ENCODE measurements around the gene PARD3.
"Not testable (repeated sequence)": the region's sequence is repeated elsewhere in the genome, so short reads cannot be mapped to it uniquely, and the experiment has no call there.

PARD3 gene

DNA sequence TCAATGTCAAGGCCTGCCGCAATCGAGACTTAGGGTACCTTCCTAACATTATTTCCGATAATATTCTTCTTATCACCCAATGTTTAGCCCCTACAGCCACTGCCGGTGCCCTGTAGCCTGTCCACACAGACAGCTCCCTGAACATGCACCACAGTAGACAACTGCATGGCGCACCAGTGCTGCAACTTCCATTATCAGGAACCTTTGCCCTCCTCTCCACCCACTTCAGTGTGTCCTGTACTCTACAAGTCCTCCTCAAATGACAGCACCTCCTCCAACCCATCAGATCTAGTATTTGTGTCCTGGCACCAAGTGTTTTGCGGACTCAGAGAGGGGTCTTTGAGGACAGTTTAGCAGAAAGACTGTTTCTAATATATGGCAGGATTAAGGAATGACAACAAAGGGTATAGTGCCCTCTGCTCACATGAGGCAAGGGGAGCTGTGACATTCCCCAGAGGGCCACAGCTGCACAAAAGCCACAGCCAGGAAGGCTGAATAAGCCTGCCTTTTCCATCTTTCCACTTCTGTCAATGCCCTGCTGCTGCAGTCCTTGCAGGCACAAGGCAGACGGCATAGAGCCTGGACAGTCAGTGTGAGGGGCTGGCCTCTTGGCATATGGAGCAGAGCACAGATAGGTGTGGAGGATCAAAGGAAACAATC lies 335.4 kb downstream of the PARD3 start:
- DNase-seq = no peak

DNA sequence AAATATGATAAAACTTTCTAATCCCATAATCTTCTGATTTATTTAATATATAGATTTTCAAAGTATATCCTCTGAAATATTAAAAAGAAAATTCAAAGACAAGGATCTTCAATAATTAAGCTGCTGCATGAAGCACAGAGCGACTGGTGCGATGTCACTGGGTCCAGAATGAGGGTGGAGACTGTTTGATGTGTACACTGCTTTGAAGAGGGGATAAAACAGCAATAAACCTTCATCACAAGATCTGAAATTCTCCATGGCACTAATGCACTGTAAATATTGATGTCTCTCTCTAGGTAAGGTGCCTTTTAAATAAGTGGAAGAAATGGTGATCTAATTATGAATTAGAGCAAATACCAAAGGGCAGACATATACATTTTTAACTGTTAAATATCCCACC lies 337.8 kb downstream of the PARD3 start:
- DNase-seq = no peak

DNA sequence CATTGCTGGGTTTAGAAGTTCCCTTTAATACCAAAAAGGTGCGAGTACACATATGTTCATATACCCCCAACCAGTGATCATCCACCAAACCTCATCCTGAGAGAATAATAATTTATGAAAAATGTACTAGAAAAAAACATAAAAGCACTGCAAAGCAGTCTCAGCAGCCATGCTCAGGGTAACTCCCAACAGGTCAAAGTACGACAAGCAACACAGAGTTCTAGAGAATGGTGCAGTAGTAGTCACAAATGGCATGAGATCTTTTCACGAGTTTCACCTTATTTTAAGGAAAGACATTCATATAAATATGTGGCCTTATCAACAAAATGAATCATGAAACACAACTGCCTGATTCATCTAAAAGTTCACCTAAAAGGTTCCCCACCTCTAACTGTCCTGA lies 338.5 kb downstream of the PARD3 start:
- no peak for DNase-seq

DNA sequence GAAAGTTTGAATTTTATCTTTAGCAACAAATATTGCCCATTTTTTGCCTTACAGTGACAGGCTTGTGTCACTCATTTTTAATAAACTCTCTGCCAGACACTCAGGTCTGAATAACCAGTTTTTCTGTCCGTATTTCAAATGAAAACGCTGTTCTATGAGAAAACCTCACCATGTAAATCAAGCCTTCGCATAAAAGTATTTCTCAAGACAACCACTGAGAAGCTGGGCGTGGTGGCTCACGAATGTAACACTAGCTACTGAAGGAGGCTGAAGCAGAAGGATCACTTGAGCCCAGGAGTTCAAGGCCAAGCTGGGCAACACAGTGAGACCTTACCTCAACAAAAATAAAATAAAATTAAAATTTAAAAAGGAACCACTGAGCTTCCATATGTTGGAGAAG lies 339.3 kb downstream of the PARD3 start:
- no peak for DNase-seq

DNA sequence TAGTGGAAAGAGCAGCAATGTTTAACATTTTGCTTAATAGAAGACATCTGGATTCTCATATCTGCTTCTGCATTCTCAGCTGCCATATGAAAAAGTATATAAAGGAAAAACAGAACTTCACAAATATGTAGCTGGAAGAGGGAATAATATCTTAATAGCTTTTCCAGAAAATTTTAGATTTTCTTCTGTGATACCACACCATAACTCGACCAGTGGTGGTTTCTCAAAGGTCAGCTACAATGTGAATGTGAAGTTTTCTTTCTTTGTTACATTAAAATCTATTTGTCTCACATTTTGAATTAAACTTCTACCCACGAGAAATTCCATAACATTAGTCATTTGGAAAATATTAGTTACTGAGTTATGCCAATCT lies 339.8 kb downstream of the PARD3 start:
- no peak for DNase-seq

DNA sequence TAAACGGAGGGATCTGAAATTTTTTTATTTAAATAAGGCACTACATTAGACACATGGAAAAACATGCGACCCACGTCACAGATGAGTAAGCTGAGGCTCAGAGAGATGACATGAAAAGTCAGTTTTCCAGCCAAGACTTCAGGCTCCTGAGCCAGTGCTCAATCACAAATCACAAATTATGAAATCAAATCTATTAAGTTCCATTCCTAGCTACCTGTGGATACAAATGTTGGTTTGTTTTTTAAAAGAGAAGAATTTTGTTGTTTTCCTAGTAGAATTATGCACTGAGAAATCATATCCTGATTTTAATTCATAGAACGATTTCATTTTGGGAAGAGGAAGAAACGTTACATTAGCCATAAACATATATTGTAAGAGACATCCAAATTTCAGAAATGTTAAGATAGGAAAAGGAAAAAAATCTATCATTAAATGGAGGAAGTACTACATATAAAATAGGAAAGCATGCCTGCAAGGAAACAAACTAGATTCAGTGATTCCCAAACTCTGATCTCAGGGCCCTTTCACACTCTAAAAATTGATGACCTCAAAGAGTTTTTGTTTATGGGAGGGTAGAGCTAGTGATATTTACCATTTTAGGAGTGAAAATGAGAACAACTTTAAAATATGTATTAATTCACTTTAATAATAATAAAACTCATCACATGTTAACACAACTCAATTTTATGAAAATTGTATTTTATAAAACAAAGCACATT lies 340.4 kb downstream of the PARD3 start:
- no peak for DNase-seq

DNA sequence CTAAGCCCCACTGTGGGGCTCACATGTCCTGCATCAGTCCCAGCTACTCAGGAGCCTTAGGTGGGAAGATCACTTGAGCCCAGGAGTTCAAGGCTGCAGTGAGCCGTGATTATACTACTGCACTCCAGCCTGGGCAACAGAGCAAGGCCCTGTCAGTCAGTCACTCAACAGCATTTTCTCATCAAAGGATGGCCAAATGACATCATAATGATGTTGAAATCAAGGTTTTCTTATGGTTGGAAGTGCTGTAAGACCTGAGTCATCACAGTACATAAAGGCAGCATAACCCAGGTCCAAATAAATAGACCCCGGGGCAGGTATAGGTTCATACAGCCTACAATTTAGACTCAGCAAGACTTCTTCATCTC lies 341.1 kb downstream of the PARD3 start:
- no peak for DNase-seq

DNA sequence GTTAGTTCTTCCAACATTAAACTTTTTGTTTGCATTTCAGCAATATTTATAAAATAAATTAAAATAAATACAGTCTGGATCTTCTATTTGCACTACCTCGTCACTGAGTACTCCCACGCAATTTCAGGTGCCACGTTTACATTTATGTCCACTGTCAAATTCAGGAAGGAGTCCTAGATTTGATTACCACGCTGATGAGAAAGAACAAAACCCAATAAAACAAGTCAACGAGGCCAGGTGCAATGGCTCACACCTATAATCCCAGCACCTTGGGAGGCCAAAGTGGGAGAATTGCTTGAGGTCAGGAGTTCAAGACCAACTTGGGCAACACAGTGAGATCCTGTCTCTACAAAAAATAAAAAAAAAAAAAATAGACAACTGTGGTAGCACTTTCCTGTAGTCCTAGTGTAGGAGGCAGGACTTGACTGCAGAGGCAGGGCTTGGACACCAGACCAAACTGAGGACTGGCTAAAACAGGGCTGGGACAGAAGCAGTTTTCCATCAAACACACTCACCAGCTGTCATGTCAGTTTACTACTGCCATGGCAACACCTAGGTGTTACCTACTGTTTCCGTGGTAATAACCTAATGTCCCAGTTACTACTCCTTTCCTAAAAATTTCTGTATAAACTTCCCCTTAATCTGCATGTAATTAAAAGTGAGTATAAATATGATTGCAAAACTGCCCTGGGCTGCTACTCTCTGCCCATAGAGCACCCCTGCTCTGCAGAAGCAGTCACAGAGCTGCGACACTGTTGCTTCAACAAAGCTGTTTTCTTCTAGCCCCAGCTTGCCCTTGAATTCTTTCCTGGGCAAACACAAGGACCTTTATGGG lies 341.7 kb downstream of the PARD3 start:
- DNase-seq = no peak

DNA sequence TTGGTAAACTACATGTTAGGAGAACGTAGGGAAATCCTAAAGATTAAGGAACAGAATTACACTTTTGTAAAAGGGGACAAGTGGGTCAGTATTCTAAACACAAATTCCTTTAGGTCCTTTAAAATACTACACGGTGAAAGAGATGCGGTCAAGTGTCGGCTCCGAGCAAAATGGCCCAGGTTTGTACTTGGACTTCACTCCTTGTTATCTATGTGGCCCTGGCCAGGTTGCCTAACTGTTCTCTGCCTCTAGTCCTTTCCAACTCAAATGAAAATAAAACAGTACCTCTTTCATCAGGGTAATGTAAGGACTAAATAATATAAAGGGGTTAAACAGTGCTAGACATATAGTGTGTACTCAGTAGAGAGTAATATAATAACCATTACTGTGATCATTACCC lies 344.8 kb downstream of the PARD3 start:
- DNase-seq = no peak

DNA sequence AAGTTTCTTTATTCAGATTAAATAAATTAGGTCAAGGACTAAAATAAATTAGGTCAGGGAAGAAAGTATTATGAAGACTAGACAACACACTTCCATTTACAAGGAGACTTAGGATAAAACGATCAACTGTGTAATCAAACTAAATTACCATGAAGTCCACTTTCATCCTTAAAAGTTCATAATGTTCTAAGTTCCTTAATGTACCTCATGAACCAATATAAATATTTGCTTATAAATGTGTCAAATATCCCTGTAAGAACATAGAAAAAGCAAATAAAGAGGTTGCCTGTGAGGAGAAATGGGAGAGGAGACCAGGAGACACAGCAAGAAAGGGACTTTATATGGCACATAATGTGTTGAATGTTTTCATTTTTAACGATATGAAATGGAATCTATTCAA lies 345.6 kb downstream of the PARD3 start:
- DNase-seq = no peak

DNA sequence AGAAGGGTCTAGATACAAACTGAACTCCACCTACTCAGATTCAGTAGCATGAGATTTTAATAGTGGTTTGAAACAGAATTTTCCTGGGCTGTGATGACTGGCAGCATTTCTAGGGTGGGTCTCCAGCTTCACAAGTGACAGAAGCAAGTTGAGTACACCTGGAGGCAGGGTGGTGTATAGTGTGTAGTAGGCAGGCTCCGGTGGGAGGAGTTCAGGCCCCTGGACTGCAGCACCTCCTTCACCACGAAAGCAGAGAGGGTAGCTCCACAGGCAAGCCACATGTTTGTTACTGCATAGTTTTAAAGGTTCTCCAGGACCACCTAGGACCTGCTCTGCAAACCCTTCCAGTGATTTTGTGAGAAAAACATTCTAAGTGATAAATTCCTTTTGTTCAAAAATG lies 347.2 kb downstream of the PARD3 start:
- no peak for DNase-seq

DNA sequence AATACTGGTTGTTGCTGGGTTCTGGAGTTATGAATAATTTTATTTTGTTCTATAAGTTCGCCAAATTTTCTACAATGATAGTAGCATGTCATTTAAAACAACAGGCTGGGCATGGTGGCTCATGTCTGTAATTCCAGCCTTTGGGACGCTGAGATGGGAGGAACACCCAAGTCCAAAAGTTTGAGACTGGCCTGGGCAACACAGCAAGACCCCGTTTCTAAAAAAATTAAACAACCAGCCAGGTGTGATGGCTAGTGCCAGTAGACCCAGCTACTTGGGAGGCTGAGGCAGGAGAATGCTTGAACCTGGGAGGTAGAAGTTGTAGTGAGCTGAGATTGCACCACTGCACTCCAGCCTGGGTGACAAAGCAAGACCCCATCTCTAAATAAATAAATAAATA lies 347.7 kb downstream of the PARD3 start:
- no peak for DNase-seq

DNA sequence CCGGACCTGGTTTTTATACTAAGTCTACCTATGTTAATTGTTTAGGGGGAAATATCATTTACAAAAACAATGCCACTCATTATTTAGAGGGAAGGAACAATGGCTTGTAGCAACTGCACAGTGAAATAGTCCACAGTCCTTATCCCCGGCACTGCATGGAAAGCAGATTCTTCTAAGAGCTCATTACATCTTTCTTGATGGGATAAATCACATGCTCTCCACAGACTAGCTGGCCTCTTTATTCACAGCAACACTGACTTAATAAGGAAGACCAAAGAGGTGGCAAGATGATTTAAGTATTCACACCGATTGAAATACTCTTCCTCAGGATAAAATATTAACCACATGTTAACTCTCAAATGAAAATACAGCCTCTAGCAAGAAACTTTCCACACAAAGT lies 349.4 kb downstream of the PARD3 start:
- DNase-seq = no peak

DNA sequence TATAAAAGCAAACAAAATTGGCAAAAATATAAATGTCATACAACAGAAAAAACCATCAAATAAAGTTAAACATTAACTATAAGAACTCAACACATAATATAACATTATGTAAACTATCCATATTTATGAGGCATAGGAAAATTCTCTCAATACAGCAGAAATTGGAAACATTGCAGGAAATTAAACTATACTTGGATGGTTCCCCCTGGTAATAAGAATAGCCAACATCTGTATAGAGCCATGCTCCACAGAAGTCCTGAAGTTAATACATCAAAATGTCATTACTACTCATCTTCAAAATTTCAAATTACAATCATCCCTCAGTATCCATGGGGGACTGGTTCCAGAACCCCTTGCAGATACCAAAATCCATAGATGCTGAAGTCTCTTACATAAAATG lies 350.5 kb downstream of the PARD3 start:
- DNase-seq = no peak

DNA sequence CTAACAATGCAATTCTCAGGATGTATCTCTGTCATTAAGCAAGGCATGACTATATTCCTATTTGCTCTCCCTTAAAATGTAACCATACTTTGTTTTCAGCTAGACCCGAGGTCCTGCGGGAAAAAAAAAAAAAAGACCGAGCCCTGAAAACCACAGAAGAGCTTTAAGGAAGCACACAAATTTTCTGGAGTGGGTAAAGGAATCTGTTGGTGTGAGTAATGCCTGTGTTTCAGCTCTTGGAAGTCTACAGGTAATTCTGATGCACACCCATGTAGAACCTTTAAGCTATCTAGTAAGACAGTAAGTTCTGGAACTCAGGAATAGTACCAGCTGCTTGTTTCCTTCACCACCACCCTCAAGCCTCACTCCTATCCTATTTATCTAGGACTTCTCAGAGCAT lies 351.1 kb downstream of the PARD3 start:
- no peak for DNase-seq

DNA sequence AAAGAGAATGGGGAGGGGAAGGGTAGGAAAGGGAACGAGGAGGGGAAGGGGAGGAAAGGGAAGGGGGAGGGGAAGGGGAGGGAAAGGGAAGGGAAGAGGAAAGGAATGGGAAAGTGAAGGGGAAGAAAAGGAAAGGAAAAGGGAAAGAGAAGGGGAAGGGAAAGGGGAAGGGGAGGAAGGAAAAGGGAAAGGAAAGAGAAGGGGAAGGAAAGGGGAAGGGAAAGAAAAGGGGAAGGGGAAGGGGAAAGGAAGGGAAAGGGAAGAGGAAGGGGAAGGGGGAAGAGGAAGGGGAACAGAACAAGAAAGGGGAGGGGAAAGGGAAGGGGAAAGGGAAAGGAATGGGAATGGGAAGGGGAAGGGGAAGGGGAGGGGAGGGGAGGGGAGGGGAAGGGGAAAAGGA lies 352.1 kb downstream of the PARD3 start:
- no peak for DNase-seq

DNA sequence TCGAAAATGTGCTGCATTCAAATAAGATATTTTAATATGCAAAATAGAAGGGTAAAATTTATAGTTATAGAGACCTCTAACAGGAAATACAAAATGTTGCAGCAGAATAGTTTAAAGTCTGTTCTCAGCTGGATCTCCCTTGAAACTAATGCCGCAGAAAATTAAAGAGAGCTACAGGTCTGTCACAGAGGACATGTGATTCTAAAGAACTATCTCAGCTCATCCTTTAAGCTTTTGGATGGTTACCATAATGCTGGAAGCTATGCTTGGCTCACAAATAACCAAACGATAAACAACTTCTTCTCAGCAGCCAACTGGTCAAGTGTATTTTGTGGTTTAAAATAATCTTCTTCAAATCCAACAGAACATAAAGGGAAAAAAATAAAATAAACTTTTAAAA lies 353.0 kb downstream of the PARD3 start:
- no peak for DNase-seq

DNA sequence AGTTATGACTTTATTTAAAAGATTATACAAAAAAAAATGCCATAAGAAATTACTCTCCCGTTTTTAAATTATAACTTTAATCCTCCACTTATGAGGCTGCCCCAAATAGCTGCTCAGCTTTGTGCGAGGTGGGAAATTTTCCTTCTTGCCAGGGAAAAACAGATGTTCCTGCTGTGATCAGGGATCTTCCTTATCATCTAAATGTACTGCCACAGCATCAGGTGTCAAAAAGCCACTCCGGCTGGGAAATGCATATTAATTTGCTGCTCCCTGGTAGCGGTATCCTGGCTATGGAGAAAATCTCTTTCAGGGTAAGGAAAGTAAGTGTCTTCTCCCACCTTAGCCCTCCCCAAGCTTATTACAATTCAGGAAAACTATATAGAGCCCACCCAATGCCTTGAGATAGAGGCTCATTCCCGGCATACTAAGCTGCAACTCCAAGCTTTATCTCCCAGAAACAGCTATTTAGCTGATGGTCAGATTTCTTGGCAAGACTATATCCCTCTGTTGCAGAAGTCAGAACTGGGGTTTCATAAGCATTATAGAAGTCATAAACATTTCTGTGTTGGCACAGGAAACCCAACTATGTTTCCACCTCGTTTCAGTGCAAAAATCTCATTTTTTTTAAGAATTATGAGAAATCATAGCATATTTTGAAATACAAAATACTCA lies 360.4 kb downstream of the PARD3 start:
- no peak for DNase-seq

DNA sequence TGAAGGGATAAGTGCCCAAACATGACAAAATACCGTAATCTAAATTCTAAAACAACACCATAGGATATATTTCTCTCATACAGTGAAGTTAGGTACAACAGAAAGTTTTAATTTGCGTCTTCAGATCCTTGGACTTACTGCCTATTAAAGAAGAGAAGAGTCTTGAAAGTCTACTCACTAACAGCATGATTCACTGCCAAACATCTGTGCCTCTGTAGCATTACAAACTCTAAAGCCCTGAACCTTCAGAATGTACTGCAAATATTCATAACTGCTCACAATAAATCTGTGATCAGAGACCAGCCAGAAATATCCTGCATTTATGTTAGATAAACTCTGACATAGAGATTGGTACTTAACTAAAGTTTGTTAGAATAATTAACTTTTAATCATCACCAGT lies 365.3 kb downstream of the PARD3 start:
- no peak for DNase-seq

DNA sequence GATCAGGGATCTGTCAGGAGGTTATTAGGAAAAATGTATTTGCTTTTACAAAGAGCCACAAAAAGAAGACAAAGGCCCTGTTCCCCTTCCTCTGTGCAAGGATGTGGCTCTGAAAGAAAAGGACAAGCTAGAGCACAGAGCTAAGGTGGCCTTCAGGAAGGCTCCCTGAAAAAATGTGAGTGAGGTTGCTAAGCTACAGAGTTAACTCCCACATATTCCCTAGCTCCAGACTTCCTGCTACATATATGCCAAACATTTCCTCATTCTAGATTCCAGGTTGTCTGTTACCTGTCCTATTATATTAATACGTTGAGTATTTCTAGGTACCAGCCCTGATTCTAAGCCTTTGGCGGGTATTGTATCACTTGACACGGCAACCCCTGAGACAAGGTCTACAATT lies 369.0 kb downstream of the PARD3 start:
- DNase-seq = no peak

DNA sequence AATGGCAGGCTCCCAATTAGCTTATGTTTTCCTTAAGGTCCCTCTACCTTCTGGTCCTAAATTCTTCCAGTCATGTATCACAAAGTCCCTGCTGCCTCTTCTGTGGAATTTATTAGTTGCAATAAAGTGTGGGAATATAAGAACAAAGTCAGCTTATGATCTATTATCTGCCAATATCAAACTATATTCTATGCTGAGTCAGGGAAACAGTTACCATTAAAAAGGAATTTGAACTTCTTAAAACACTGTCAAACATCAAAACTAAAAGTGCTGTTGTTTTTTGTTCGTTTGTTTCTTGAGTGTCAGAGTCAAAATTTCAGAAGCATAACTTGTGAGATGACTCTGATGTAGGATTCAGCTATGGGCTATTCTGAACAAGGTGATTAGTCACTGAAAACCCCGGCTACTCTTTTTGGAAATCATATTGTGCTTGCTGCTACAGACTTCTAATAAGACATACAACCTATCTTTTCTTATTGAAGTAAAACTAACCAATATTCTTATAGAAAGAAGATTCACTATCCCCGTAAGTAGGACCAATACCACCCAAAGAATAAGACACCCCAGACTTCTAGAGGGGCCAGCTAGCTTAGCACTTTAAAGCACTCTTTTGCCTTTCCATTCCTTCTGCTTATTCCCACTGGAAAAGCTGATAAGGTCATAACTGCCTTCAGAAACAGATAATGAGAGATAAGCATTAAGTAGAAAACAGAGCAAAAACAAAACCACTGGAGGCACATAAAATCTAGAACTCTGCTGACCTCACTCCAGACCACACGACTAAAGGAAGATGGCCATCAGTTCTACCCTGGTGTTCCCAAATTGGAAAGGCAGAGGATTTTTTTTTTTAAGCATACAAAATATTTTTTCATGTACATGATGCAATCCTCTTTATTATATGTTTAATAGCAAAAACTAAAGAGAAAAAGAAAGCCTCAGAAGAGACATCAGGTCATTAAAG lies 370.6 kb downstream of the PARD3 start:
- DNase-seq = no peak

DNA sequence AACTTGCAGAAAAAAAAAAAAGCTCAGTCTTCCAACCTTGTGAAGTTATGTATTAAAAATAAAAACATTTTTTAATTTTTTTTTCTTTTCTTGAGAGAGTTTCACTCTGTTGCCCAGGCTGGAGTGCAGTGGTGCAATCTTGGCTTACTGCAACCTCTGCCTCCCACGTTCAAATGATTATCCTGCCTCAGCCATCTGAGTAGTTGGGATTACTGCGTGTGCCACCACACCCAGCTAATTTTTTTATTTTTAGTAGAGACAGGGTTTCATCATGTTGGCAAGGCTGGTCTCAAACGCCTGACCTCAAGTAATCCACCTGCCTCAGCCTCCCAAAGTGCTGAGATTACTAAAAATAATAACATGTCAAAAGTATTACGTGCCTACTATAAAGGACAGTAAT lies 375.7 kb downstream of the PARD3 start:
- not testable (repeated sequence) for DNase-seq

DNA sequence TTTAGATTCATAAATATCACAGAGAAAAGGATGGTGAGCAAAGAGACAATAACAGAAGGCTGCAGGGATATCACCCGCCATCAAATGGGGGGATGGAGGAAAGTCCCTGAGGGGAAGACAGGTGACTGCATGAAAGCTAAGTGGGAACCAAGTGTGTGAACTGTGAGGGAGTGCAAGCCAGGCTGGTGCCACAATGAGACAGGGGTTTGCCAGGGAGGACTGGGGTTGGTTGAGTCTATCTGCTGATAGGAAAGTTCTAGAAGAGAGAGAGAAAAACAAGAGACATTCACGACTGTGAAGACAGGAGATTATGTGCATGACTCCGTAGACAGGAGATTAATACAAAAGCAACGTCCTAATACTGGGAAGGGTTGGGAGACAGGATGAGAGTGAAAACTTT lies 376.4 kb downstream of the PARD3 start:
- DNase-seq = no peak
